GM18873 (cell line): ENCODE measurements around the gene GPD2.
"Not testable (repeated sequence)": the region's sequence is repeated elsewhere in the genome, so short reads cannot be mapped to it uniquely, and the experiment has no call there.

Experiments used
- ATAC-seq: cut with Tn5 transposase; IDR thresholded peaks from one replicate; pipeline ENCODE4 v1.9.1; 2021; ENCODE audit warnings: mild to moderate bottlenecking, moderate library complexity, moderate number of reproducible peaks; ENCODE audit not compliant: unreplicated experiment, low FRiP score

Gene GPD2

DNA sequence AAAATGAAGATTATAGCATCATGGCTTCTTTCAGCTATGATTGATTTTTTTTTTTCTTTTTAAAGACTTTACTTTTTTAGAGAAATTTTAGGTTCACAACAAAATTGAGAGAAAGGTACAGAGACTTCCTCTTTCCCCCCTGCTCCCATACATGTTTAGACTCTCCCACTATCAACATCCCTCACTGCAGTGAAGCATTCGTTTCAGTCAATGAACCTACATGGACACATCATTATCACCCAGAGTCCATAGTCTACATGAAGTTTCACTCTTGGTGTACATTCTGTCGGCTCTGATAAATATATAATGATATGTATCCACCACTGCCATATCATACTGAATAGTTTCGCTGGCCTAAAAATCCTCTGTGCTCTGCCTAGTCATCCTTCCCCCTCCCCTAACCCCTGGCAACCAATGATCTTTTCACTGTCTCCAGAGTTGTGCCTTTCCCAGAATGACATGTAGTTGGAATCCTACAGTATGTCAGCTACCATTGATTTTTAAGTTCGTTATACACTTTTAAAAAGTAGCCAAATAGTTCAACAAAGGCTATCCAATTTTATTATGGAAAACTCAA lies 86.8 kb downstream of the GPD2 start:
- no peak for ATAC-seq

- ATAC-seq = peak; percentile 98
Observed at GRCh38 chr2:156526950-156527636, 90.9 kb downstream of the GPD2 start.

GRCh38 chr2:156528583-156528982 lies 92.4 kb downstream of the GPD2 start:
- ATAC-seq = not testable (repeated sequence)

- ATAC-seq = peak; percentile 47
Observed at GRCh38 chr2:156532989-156533388, 96.8 kb downstream of the GPD2 start.

- ATAC-seq = no peak
Observed at GRCh38 chr2:156536534-156536933, 100.4 kb downstream of the GPD2 start.

GRCh38 chr2:156537141-156537540 lies 101.0 kb downstream of the GPD2 start:
- ATAC-seq = no peak

GRCh38 chr2:156538083-156538504 lies 101.9 kb downstream of the GPD2 start:
- peak; percentile 54 for ATAC-seq

- no peak for ATAC-seq
Observed at GRCh38 chr2:156539086-156539860, 103.1 kb downstream of the GPD2 start.

DNA sequence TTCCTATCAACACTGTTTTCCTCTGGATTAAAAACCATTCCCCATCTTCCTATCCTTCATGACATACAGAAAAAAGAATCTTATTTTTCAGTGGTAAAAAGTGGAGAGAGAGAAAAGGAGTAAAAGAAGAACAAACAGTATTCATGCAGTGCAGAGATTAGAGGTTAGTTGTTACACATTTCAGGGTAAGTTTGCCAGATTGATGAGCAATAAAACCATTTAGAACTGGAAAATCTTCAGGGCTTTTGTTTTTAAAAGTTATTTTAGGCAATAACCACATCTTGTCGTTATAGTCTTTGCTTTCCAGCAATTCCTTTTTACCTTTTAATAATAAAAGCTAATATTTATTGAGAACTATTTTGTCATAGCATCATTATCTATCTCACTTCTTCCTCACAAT lies 104.5 kb downstream of the GPD2 start:
- no peak for ATAC-seq

DNA sequence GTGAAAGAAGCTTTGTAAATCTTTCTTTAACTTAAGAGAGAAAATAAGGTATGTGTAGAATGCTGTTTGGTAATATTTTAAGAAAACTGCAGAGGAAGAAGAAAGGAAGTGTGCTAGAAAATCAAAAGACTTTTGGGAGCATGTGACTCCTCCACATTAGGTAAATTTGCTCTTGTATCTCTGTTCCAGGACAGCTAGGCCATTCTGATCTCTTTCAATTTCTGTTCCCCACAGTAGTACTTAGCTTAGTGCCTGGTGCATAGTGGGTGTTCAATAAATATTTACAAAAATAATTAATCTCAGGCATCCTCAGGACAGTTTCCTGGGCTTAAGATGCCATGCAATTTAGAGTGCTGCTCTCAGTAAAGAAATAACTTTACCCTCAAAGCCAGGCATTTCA lies 105.0 kb downstream of the GPD2 start:
- peak; percentile 38 for ATAC-seq

DNA sequence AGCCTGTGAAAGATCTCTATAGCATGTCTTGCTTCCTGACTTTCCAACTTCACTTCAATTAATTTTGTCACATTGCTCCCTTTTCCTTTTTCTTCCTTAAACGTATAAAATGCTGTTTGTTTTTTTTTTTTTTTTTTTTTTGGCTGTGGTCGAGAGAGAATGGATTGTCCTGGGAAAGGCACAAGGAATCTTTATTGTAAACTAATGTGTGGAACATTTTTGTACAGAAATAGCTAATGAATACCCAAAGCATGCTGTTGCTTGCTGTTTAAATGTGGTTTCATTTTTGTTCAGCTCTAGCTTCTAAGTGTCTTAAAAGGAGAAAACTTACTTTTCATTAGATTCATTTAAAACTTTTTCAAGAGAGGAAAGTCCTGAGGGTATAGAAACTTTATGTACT lies 105.5 kb downstream of the GPD2 start:
- ATAC-seq = no peak

DNA sequence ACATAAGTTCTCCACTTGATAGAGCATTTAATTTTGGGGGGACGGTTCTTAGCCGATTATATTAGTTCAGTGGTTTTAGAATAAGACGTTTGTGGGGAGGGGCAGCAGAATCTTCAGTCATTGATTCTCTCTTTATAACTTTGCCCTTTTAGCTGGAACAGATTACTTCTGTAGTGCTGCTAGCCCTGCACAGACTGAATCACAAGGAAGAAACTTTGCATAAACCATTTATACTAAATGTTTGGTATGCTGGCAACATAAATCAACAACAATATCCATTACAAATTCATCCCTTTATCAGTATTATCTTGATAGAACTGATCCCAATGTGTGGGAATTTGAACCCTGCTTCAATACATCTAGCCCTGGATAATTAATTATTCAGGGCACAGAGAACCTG lies 112.2 kb downstream of the GPD2 start:
- no peak for ATAC-seq

GRCh38 chr2:156553714-156554442 lies 117.7 kb downstream of the GPD2 start:
- ATAC-seq = no peak

DNA sequence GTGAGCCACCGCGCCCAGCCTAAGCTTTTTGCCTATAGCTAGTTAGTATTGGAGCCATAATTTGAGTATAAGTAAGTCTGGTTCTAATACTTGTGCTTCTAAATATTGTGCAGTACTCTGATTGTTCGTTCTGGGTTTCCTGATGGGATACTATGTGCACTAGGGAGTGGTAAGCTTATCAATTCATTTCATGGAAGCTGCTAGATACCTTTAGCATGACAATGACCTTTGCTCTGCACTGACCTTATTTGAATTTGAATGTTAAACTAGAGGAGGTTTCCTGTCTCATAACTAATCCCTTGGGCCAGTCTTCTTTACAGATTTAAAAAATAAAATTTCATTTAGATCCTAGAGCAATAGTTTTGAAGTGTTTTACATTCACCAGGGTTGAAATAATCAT lies 125.1 kb downstream of the GPD2 start:
- ATAC-seq = no peak

GRCh38 chr2:156562124-156562523 lies 125.9 kb downstream of the GPD2 start:
- no peak for ATAC-seq

DNA sequence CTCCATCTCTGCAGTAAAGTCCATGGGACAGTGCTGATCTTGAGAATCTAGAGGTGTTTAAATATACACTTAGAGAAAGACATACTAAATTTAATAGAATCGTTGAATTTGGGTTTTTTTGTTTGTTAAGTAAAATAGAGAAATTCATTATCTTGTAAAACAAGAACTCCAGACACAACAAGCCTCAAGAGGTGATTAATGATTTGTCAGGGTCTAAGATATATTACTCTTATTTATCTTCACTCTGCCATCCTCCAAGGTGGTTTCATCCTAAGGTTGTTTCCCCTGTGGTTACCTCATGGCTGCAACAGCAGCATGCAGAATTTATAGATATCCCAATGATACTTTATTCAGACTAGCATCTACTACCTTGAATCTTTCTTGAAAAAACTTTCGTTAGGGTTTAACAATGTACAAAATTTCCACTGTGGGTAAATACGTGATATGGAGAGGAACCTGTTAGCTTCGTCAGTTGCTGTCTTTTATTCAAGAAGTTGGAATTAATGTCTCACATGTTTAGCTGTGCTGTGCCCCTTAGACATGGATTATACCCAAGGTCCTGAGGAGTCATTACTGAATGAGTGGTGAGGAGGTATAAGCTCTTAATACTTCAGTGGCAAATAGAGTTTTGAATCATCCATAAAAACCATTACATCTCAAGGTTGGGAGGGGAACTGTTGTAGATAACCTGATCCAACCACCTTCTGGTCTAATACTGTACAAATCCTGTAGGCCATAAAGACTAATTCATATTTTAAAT lies 128.0 kb downstream of the GPD2 start:
- no peak for ATAC-seq

GRCh38 chr2:156565066-156565710 lies 129.0 kb downstream of the GPD2 start:
- no peak for ATAC-seq

DNA sequence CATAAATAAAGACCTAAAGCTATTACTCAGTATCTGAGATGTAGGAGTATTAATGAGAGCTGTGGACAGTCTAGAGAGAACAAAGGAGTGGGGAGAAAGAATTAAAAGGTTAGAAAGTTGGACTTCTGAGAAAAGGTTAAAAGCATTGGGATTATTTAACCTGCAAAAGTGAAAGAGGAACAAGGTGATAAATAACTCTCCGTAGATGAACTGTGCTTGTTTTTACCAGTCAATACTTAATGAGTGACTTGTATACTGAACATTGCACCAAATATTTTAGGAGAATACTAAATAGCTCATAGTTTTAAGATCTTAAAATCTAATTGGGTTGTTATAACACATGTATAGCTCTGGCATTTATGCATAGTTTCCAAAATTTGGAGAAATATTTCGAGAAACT lies 137.5 kb downstream of the GPD2 start:
- ATAC-seq = peak; percentile 58

DNA sequence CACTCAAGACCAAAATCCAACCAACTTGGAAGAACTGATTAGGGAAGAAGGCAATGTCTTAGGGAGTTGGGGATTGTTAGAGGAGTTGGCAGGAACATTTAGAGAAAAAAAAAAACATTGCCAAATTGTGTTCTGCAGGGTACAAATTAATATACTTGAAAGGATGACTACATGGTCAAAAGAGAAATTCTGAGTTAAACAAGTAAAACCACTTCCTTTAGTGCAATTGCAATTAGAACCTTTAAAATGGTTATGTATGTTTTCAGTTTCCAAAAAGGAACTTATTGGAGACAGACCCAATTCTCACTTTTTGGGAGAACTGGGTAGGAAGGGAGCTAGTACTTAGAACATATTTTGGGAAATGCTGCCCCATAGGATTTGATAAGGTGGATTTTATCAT lies 137.9 kb downstream of the GPD2 start:
- ATAC-seq = no peak

- ATAC-seq = no peak
Observed at GRCh38 chr2:156576005-156576404, 139.8 kb downstream of the GPD2 start.
